Upper lobe of right lung (tissue), 1 donor: Measurements from ENCODE around the gene DGKQ. TPM values are rescaled to one million over a fixed set of nuclear protein-coding genes. Genes with fewer than 3 reads are reported as not detected.
A peak's percentile ranks its signal among the peaks of the same experiment; 100 is the strongest.

Source experiments
- ATAC-seq: fragments of 200-7000 bp; cut with Tn5 transposase; one replicate; pipeline ENCODE4 v1.9.1; 2020; ENCODE audit warnings: mild to moderate bottlenecking, moderate library complexity
- DNase-seq: peaks from one replicate; pipeline ENCODE4 v3.0.0-alpha.2; 2020
- H3K27ac ChIP-seq: fragments of 200-600 bp; one replicate; pipeline ENCODE4 v1.8.0; 2022
- H3K27me3 ChIP-seq: fragments of 200-600 bp; one replicate; pipeline ENCODE4 v1.8.0; 2022; ENCODE audit warnings: mild to moderate bottlenecking
- H3K36me3 ChIP-seq: fragments of 200-600 bp; one replicate; pipeline ENCODE4 v1.8.0; 2022
- H3K4me1 ChIP-seq: fragments of 200-600 bp; one replicate; pipeline ENCODE4 v1.8.0; 2022
- H3K4me3 ChIP-seq: fragments of 200-600 bp; one replicate; pipeline ENCODE4 v1.8.0; 2022; ENCODE audit warnings: mild to moderate bottlenecking
- H3K9me3 ChIP-seq: fragments of 200-600 bp; one replicate; pipeline ENCODE4 v1.8.0; 2022
- CTCF ChIP-seq: fragments of 200-600 bp; IDR thresholded peaks from one replicate; pipeline ENCODE4 v1.8.0; 2022; ENCODE audit warnings: antibody characterized with exemption
- intact Hi-C: fragments of 100-400 bp; cut with DNase I; formaldehyde crosslinking; loops from one replicate; pipeline ENCODE4 v1.11.0; 2022
- total RNA-seq: library from RNA; stranded (reverse); fragmentation: NEBNext Ultra II Directional; extraction: Animal tissue kit (Norgen Biotek cat#: 25700); gene quantifications from one replicate; pipeline ENCODE4 v1.2.1, GENCODE V29; 2021
- donor health status: DM: no; HTN: yes; CAD: no; lungs with severe emphysema.

Gene DGKQ
- total RNA-seq, 1 donor from 2014 or later: 19.1 TPM

- H3K36me3 ChIP-seq: peaks cover 38% of the 10 kb centered on the region
- no peak overlapping the region for H3K27ac ChIP-seq
- intact Hi-C loops: no loop called here
- H3K9me3 ChIP-seq: no peaks in the 10 kb centered on the region
- TF ChIP-seq CTCF: no peak
- no peaks in the 10 kb centered on the region for H3K27me3 ChIP-seq
- H3K4me1 ChIP-seq: peaks cover 20% of the 10 kb centered on the region
- H3K4me3 ChIP-seq: no peak overlapping the region
- ATAC-seq (no peak), DNase-seq (peak; percentile 39)
Measured at GRCh38 chr4:913280-913618, 60.1 kb downstream of the DGKQ start.

DNA sequence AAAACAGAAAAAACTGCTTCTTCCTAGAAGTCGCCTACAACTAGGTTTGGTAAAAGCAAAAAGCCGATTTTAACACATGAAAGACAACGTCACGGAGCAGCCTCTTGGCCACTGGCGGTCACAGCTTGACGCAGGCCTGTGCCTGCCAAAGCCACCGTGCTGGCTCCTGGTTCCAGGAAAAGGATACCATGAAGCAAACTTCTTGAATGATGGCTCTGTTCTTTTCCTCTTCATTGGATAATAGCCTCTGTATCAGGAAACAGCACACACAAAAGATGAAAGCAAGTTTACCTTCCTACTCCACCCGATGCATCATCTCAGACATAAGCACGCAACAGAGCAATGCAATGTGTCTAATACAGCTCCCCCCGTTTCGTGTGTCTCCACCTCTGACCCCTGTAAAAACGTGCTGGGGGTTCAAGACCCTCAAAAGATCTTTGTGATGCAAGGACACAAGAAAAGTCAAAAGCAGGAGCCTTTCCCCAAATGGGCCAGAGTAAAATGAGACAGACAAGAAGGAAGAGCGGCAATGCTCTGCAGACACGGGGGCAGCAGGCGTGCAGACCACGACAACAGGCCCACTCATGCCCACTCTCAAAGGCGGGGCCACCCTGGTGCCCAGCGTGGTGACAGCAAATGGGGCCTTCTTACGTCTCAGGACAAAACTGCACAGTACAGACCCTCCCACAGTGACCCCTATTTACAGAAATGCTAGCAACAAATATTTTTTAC lies 60.7 kb downstream of the DGKQ start:
- no peaks in the 10 kb centered on the region for H3K9me3 ChIP-seq
- DNase-seq (peak; percentile 52), ATAC-seq (peak; percentile 7)
- H3K27me3 ChIP-seq: no peaks in the 10 kb centered on the region
- intact Hi-C loops: no loop called here
- peak overlapping the region; percentile 78 for H3K27ac ChIP-seq
- H3K4me3 ChIP-seq: no peak overlapping the region
- peaks cover 38% of the 10 kb centered on the region for H3K36me3 ChIP-seq
- H3K4me1 ChIP-seq: peaks cover 20% of the 10 kb centered on the region
- TF ChIP-seq CTCF: no peak

GRCh38 chr4:911871-912490 lies 61.4 kb downstream of the DGKQ start:
- no peak overlapping the region for H3K4me3 ChIP-seq
- H3K4me1 ChIP-seq: peaks cover 20% of the 10 kb centered on the region
- no peaks in the 10 kb centered on the region for H3K9me3 ChIP-seq
- no peak for TF ChIP-seq CTCF
- peak overlapping the region; percentile 78 for H3K27ac ChIP-seq
- peak; percentile 63 for DNase-seq
- peaks cover 38% of the 10 kb centered on the region for H3K36me3 ChIP-seq
- H3K27me3 ChIP-seq: no peaks in the 10 kb centered on the region
- intact Hi-C loops: no loop called here
- ATAC-seq: peak; percentile 6

GRCh38 chr4:911221-911751 lies 62.1 kb downstream of the DGKQ start:
- H3K4me1 ChIP-seq: peaks cover 18% of the 10 kb centered on the region
- H3K4me3 ChIP-seq: no peak overlapping the region
- intact Hi-C loops: no loop called here
- no peaks in the 10 kb centered on the region for H3K9me3 ChIP-seq
- TF ChIP-seq CTCF: no peak
- DNase-seq: peak; percentile 63
- no peaks in the 10 kb centered on the region for H3K27me3 ChIP-seq
- ATAC-seq: no peak
- H3K27ac ChIP-seq: peak overlapping the region; percentile 78
- peaks cover 38% of the 10 kb centered on the region for H3K36me3 ChIP-seq

- H3K27me3 ChIP-seq: no peaks in the 10 kb centered on the region
- no peak overlapping the region for H3K4me3 ChIP-seq
- H3K36me3 ChIP-seq: peaks cover 38% of the 10 kb centered on the region
- H3K9me3 ChIP-seq: no peaks in the 10 kb centered on the region
- DNase-seq (peak; percentile 48), ATAC-seq (no peak)
- intact Hi-C loops: no loop called here
- peaks cover 10% of the 10 kb centered on the region for H3K4me1 ChIP-seq
- TF ChIP-seq CTCF: no peak
- no peak overlapping the region for H3K27ac ChIP-seq
Measured at GRCh38 chr4:910366-911091, 62.8 kb downstream of the DGKQ start.
